ENCODE data around the gene SENP8. TPM values are rescaled to one million over a fixed set of nuclear protein-coding genes. Genes with fewer than 3 reads are reported as not detected.
"Not testable (repeated sequence)": the region's sequence is repeated elsewhere in the genome, so short reads cannot be mapped to it uniquely, and the experiment has no call there.

The SENP8 gene
- total and polyA plus RNA-seq, 2 experiments from 2014 or later, result 1.5 to 2.0 TPM

- no peaks in the 10 kb centered on the region for H3K79me2 ChIP-seq
- TF ChIP-seq EZH2 (IDR thresholded peaks at IDR 0.05; ENCODE audit: borderline replicate concordance) (no peak), EZH2phosphoT487 (IDR thresholded peaks at IDR 0.05; ENCODE audit: low read depth, severe bottlenecking, unreplicated experiment) (no peak), CTCF (IDR thresholded peaks at IDR 0.05; ENCODE audit: poor library complexity) (no peak)
- 84% methylated on average over 16 of the region's 16 CpGs for WGBS (ENCODE audit: low lambda C conversion rate, missing lambda C conversion rate)
- H3K4me1 ChIP-seq (ENCODE audit: insufficient read depth), result peaks cover 19% of the 10 kb centered on the region
- H3K27ac ChIP-seq, result peak overlapping the region; percentile 81
- H4K20me1 ChIP-seq (ENCODE audit: insufficient read depth, poor library complexity, severe bottlenecking), result no peaks in the 10 kb centered on the region
- no peak overlapping the region for H3K4me3 ChIP-seq
- no peaks in the 10 kb centered on the region for H3K9me2 ChIP-seq (replicated peaks; ENCODE audit: insufficient read depth)
- H3K9me3 ChIP-seq (ENCODE audit: low read depth), result no peaks in the 10 kb centered on the region
- H3K27me3 ChIP-seq, result no peaks in the 10 kb centered on the region
- no peak overlapping the region for H2AFZ ChIP-seq
- no peaks in the 10 kb centered on the region for H3K36me3 ChIP-seq (replicated peaks; ENCODE audit: insufficient read depth, low read depth)
- H3K4me2 ChIP-seq, result no peak overlapping the region
- DNase-seq (ENCODE audit: low spot score), result peak; percentile 59
Measured at GRCh38 chr15:72169921-72170611, 51.9 kb downstream of the SENP8 start.

- H3K36me3 ChIP-seq (replicated peaks; ENCODE audit: insufficient read depth, low read depth), result no peaks in the 10 kb centered on the region
- H3K9me2 ChIP-seq (replicated peaks; ENCODE audit: insufficient read depth), result no peaks in the 10 kb centered on the region
- WGBS (ENCODE audit: low lambda C conversion rate, missing lambda C conversion rate), result 91% methylated on average over 7 of the region's 7 CpGs
- H3K4me3 ChIP-seq, result no peak overlapping the region
- H3K79me2 ChIP-seq, result no peaks in the 10 kb centered on the region
- no peak overlapping the region for H2AFZ ChIP-seq
- peak overlapping the region; percentile 81 for H3K27ac ChIP-seq
- peaks cover 19% of the 10 kb centered on the region for H3K4me1 ChIP-seq (ENCODE audit: insufficient read depth)
- H3K27me3 ChIP-seq, result no peaks in the 10 kb centered on the region
- TF ChIP-seq EZH2 (IDR thresholded peaks at IDR 0.05; ENCODE audit: borderline replicate concordance), result no peak
- TF ChIP-seq EZH2phosphoT487 (IDR thresholded peaks at IDR 0.05; ENCODE audit: low read depth, severe bottlenecking, unreplicated experiment), result no peak
- TF ChIP-seq CTCF (IDR thresholded peaks at IDR 0.05; ENCODE audit: poor library complexity), result no peak
- H3K9me3 ChIP-seq (ENCODE audit: low read depth), result no peaks in the 10 kb centered on the region
- no peak overlapping the region for H3K4me2 ChIP-seq
- H4K20me1 ChIP-seq (ENCODE audit: insufficient read depth, poor library complexity, severe bottlenecking), result no peaks in the 10 kb centered on the region
- no peak for DNase-seq (ENCODE audit: low spot score)
Measured at GRCh38 chr15:72170691-72171090, 52.5 kb downstream of the SENP8 start.

- H3K9me3 ChIP-seq (ENCODE audit: low read depth); H3K27ac ChIP-seq; H3K36me3 ChIP-seq (replicated peaks; ENCODE audit: insufficient read depth, low read depth); H3K9me2 ChIP-seq (replicated peaks; ENCODE audit: insufficient read depth); H3K27me3 ChIP-seq; H2AFZ ChIP-seq; H3K4me3 ChIP-seq; H3K79me2 ChIP-seq; DNase-seq (ENCODE audit: low spot score); H3K4me2 ChIP-seq; H4K20me1 ChIP-seq (ENCODE audit: insufficient read depth, poor library complexity, severe bottlenecking): not testable (repeated sequence)
- peaks cover 19% of the 10 kb centered on the region for H3K4me1 ChIP-seq (ENCODE audit: insufficient read depth)
- 83% methylated on average over 10 of the region's 10 CpGs for WGBS (ENCODE audit: low lambda C conversion rate, missing lambda C conversion rate)
Measured at GRCh38 chr15:72171978-72172377, 53.8 kb downstream of the SENP8 start.

- no peak overlapping the region for H3K4me2 ChIP-seq
- H3K9me2 ChIP-seq (replicated peaks; ENCODE audit: insufficient read depth), result no peaks in the 10 kb centered on the region
- no peaks in the 10 kb centered on the region for H3K36me3 ChIP-seq (replicated peaks; ENCODE audit: insufficient read depth, low read depth)
- TF ChIP-seq EZH2phosphoT487 (IDR thresholded peaks at IDR 0.05; ENCODE audit: low read depth, severe bottlenecking, unreplicated experiment) (no peak), EZH2 (IDR thresholded peaks at IDR 0.05; ENCODE audit: borderline replicate concordance) (no peak), CTCF (IDR thresholded peaks at IDR 0.05; ENCODE audit: poor library complexity) (no peak)
- no peak for DNase-seq (ENCODE audit: low spot score)
- H4K20me1 ChIP-seq (ENCODE audit: insufficient read depth, poor library complexity, severe bottlenecking), result no peaks in the 10 kb centered on the region
- peaks cover 15% of the 10 kb centered on the region for H3K4me1 ChIP-seq (ENCODE audit: insufficient read depth)
- H3K27me3 ChIP-seq, result no peaks in the 10 kb centered on the region
- H3K9me3 ChIP-seq (ENCODE audit: low read depth), result no peaks in the 10 kb centered on the region
- no peak overlapping the region for H3K27ac ChIP-seq
- no peak overlapping the region for H3K4me3 ChIP-seq
- H3K79me2 ChIP-seq, result no peaks in the 10 kb centered on the region
- 81% methylated on average over 5 of the region's 5 CpGs for WGBS (ENCODE audit: low lambda C conversion rate, missing lambda C conversion rate)
- H2AFZ ChIP-seq, result no peak overlapping the region
Measured at GRCh38 chr15:72172796-72173195, 54.6 kb downstream of the SENP8 start.

Measured in hepatocyte (in vitro differentiated cells).